GM12878 (cell line): Measurements from ENCODE around the gene ACTR1B. TPM values are rescaled to one million over a fixed set of nuclear protein-coding genes. Genes with fewer than 3 reads are reported as not detected.
"Not testable (repeated sequence)": the region's sequence is repeated elsewhere in the genome, so short reads cannot be mapped to it uniquely, and the experiment has no call there.

Experiments
- ATAC-seq: fragments of 200-7000 bp; cut with Tn5 transposase; 3 replicates; pipeline ENCODE4 v1.9.1; 2020; ENCODE audit warnings: mild to moderate bottlenecking, moderate library complexity
- BruUV-seq: library from RNA; stranded (reverse); fragments of 400-500 nt; replicated peaks from 2 replicates; lab custom pipeline; 2021; lab: Mats Ljungman, UMichigan
- CTCF ChIA-PET: fragments of 300-600 bp; sonication (Branson Sonifier 250); formaldehyde crosslinking; extraction: SDS; loops from one replicate; lab custom pipeline; 2021; ENCODE audit warnings: inconsistent platforms; lab: Yijun Ruan, JAX
- POLR2A ChIA-PET: fragments of 350-600 bp; formaldehyde crosslinking; extraction: SDS; loops from one replicate; lab custom pipeline; 2021; ENCODE audit warnings: inconsistent platforms; lab: Charles Lee
- RAD21 ChIA-PET: fragments of 300-600 bp; sonication (Branson Sonifier 250); formaldehyde crosslinking; loops from one replicate; lab custom pipeline; 2023; ENCODE audit warnings: antibody characterized with exemption; ENCODE audit not compliant: unreplicated experiment; lab: Charles Lee
- SMC1A ChIA-PET: fragments of 300-600 bp; sonication (Branson Sonifier 250); formaldehyde crosslinking; loops from one replicate; lab custom pipeline; 2023; ENCODE audit not compliant: unreplicated experiment, uncharacterized antibody; lab: Charles Lee
- DNase-seq: peaks from one replicate; pipeline ENCODE4 v3.0.0-alpha.2; 2011; ENCODE audit warnings: low read depth, low spot score
- FAIRE-seq: peaks from 3 replicates; lab custom pipeline; 2011; peaks lifted over from hg19 to GRCh38; lab: Jason Lieb, UNC
- H2AFZ ChIP-seq: 2 replicates; pipeline ENCODE4 v1.6.0; 2011; ENCODE audit warnings: low read depth, low read length, control low read depth; ENCODE audit not compliant: control insufficient read depth
- H3K27ac ChIP-seq: 2 replicates; pipeline ENCODE4 v1.5.1; 2011; ENCODE audit warnings: control low read depth; ENCODE audit not compliant: control insufficient read depth, insufficient read depth
- H3K27me3 ChIP-seq, 2 experiments: replicated peaks in 1 of 2; 2 replicates each; pipeline versions ENCODE4 v1.6.0 to v1.6.1; 2011; ENCODE audit warnings: low read length in 1 of 2; ENCODE audit not compliant: control insufficient read depth in 2 of 2, insufficient read depth in 2 of 2
- H3K36me3 ChIP-seq, 2 experiments: 2 replicates each; pipeline ENCODE4 v1.5.1; 2011; ENCODE audit warnings: low read length in 1 of 2; ENCODE audit not compliant: control insufficient read depth in 2 of 2, insufficient read depth in 2 of 2
- H3K4me1 ChIP-seq: 2 replicates; pipeline ENCODE4 v1.6.1; 2011; ENCODE audit warnings: mild to moderate bottlenecking, low read length, moderate library complexity, mixed read lengths; ENCODE audit not compliant: control insufficient read depth, insufficient read depth
- H3K4me2 ChIP-seq: 2 replicates; pipeline ENCODE4 v1.6.0; 2011; ENCODE audit warnings: control low read depth; ENCODE audit not compliant: control insufficient read depth, insufficient read depth
- H3K4me3 ChIP-seq: fragments of 200-600 bp; sonication (generic); 2 replicates; pipeline ENCODE4 v1.5.1; 2016
- H3K79me2 ChIP-seq: 2 replicates; pipeline ENCODE4 v1.6.0; 2011; ENCODE audit warnings: low read length; ENCODE audit not compliant: control insufficient read depth, insufficient read depth
- H3K9ac ChIP-seq: 2 replicates; pipeline ENCODE4 v1.8.0; 2011; ENCODE audit warnings: low read length, control low read depth, mixed read lengths; ENCODE audit not compliant: control insufficient read depth, insufficient read depth
- H3K9me3 ChIP-seq: replicated peaks from 3 replicates; pipeline ENCODE4 v1.5.1; 2011; ENCODE audit warnings: mild to moderate bottlenecking, low read length; ENCODE audit not compliant: control insufficient read depth, insufficient read depth
- H4K20me1 ChIP-seq: 2 replicates; pipeline ENCODE4 v1.6.0; 2011; ENCODE audit not compliant: control insufficient read depth, insufficient read depth
- BHLHE40 ChIP-seq, 2 experiments: fragments of 450-650 bp in 1 of 2; IDR thresholded peaks; 2 replicates each; pipeline ENCODE4 v1.6.1; 2011 to 2017; ENCODE audit warnings: low read depth in 2 of 2, borderline replicate concordance in 1 of 2, improper control_type of control experiment in 1 of 2, low read length in 1 of 2, mild to moderate bottlenecking in 1 of 2
- ESRRA ChIP-seq: IDR thresholded peaks from 2 replicates; pipeline ENCODE4 v1.6.1; 2012; ENCODE audit warnings: mild to moderate bottlenecking, low read length, improper control_type of control experiment
- ETV6 ChIP-seq, 2 experiments: fragments of 450-650 bp in 1 of 2; IDR thresholded peaks in 1 of 2; conservative IDR thresholded peaks in 1 of 2; 2 replicates each; pipeline ENCODE4 v1.6.1; 2014; ENCODE audit warnings: antibody characterized with exemption in 1 of 2, borderline replicate concordance in 1 of 2, low read depth in 1 of 2, mild to moderate bottlenecking in 1 of 2, moderate library complexity in 1 of 2
- HCFC1 ChIP-seq: fragments of 150-350 bp; IDR thresholded peaks from 2 replicates; pipeline ENCODE4 v1.6.1; 2014; ENCODE audit warnings: low read length
- SRF ChIP-seq, 2 experiments: IDR thresholded peaks; 2 replicates each; pipeline ENCODE4 v1.6.1; 2011; ENCODE audit warnings: low read depth in 2 of 2, low read length in 2 of 2, mild to moderate bottlenecking in 1 of 2, moderate library complexity in 1 of 2
- WGBS: methylation state at CpG from one replicate; pipeline ENCODE4 v1.1.6; 2016; ENCODE audit warnings: low lambda C conversion rate; ENCODE audit not compliant: insufficient replicate concordance, insufficient coverage; ENCODE audit errors: missing lambda C conversion rate; 5-methylcytosine and 5-hydroxymethylcytosine counted together
- in situ Hi-C: fragments of 300-500 bp; cut with MboI; formaldehyde crosslinking; loops from 9 replicates; pipeline ENCODE4 v1.14.3; 2018; ENCODE audit warnings: mixed read lengths
- intact Hi-C: fragments of 100-400 bp; cut with micrococcal nuclease; formaldehyde crosslinking; loops from one replicate; pipeline ENCODE4 v1.14.2; 2022; ENCODE audit not compliant: unreplicated experiment
- polyA plus RNA-seq, 11 experiments: library from polyadenylated mRNA; depleted of rRNA in 4 of 11; unstranded in 6 of 11; stranded (reverse) in 5 of 11; fragments of >200 nt; fragmentation: Nextera tagmentation in 4 of 11; fragmentation: Illumina TruSeq in 1 of 11; extraction: Ambion mirVana in 4 of 11; extraction: Trizol in 1 of 11; gene quantifications; 1 replicate in 1 of 11; 2 replicates in 10 of 11; pipeline versions ENCODE4 v1.2.1 to v1.2.3, GENCODE V29; 2011 to 2016; ENCODE audit warnings: inconsistent platforms in 2 of 11, missing spikeins in 2 of 11, low read depth in 1 of 11
- total RNA-seq, 4 experiments: library from RNA; depleted of rRNA in 3 of 4; stranded (reverse); fragments of >200 nt in 3 of 4; fragmentation: Illumina TruSeq in 1 of 4; extraction: Trizol in 1 of 4; gene quantifications; 2 replicates each; pipeline versions ENCODE4 v1.2.1 to v1.2.3, GENCODE V29; 2013 to 2021

The ACTR1B gene
- total and polyA plus RNA-seq, 10 of the 15 experiments (the other 5 are each of a cell fraction or from before 2014, with no cell fraction given) = 1.3 to 62.8 (median 44.8) TPM

DNA sequence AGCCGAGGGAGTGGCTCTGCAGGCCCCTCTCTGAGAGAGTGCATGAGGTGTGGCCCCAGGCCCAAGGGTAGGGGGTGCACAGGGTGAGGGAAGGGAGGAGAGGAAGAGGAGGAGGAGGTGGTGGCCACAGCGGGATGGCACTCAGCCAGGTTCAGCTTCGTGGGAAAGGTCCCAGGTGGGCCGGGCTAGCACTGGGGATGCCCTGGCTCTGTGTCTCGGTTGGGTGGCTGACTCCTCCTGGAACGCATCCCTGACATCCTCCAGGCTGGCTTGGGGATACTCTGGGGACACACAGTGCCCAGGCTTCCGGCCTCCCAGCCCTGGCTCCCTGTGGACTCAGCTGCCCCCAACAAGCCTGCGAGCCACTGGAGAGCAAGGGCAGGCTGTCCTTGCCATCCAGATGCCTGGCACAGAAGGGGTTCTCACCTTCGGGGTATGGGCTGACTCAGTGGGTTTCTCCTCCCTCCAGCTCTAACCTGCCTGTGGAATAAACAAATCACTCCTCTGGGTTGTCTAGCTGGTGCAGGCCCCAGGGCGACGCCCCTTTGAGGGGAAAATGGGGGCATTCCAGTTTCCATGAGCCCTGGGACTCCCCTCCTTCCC lies 49.0 kb upstream of the ACTR1B start (continued):
- TF ChIP-seq BHLHE40 (IDR thresholded peaks at IDR 0.05; ENCODE audit: borderline replicate concordance in 1 of 2, low read depth in 2 of 2, low read length in 1 of 2) = no peak
- TF ChIP-seq ESRRA = no peak
- no peak for TF ChIP-seq ETV6 (conservative IDR thresholded peaks at IDR 0.05 in 1 of 2, IDR thresholded peaks at IDR 0.05 in 1 of 2; ENCODE audit: borderline replicate concordance in 1 of 2, low read depth in 1 of 2)
- TF ChIP-seq HCFC1 = no peak
- TF ChIP-seq SRF (IDR thresholded peaks at IDR 0.05; ENCODE audit: low read depth in 2 of 2, low read length in 2 of 2) = no peak

DNA sequence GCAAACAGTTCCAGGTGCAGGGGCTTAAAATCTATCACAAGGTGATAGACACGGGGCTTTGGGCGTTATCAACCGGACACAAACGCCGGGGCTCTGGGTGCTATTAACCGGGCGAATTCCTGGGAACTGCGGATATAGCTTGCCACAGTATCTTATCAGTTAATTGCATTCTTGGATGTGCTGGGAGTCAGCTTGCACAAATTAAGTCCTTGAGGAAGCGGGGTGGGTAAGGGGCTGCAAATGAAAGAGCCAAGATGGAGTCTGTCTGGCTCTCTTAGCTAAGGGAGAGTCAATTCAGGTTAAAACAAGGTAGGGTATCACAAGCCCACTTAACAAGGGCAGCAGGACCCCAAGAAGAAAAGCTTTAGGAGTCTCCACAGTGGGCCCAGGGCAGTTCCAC lies 48.3 kb upstream of the ACTR1B start:
- FAIRE-seq, BruUV-seq, H3K79me2 ChIP-seq, H3K9ac ChIP-seq, in situ Hi-C loops, intact Hi-C loops, DNase-seq, H4K20me1 ChIP-seq, H3K27ac ChIP-seq, H3K4me2 ChIP-seq, H3K9me3 ChIP-seq, H3K4me1 ChIP-seq, H3K4me3 ChIP-seq, H3K36me3 ChIP-seq, ATAC-seq, H3K27me3 ChIP-seq, RAD21 ChIA-PET, H2AFZ ChIP-seq: not testable (repeated sequence)
- POLR2A ChIA-PET = interaction anchor here (1.4 kb wide), 1 partner anchor 12 kb away, joined by 3 read pairs; no protein-coding TSS in a partner anchor
- SMC1A ChIA-PET = interaction anchor here (1.7 kb wide), 1 partner anchor 476 kb away, joined by 4 read pairs; no protein-coding TSS in a partner anchor
- 42% methylated on average over 9 of the region's 9 CpGs for WGBS
- CTCF ChIA-PET = interaction anchor here (0.8 to 1.1 kb wide), 4 partner anchors 10 to 673 kb away, joined by 3 to 4 read pairs (median 4); no protein-coding TSS in a partner anchor
